ENCODE data around the gene GPC6.

GPC6 gene

DNA sequence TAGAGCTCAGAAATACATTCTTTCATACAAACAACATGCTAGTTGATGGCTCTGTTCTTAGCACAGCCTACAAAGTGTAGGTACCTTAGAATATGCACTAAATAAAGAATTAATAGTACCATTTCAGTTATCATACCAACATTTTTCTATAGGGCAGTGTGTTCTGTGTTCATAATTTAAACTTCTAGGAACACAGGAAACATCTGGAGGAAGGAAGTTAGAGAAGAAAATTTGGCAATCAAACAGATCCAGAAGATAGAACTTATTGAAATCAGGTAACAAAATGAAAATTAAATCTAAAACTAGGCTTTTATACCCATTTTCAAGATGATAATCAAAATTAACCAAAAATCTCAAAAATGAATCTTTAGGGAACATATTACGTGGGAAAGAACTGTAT is 725.3 kb downstream of the GPC6 start:
- DNase-seq, result no peak

GRCh38 chr13:93953841-93954240 is 727.2 kb downstream of the GPC6 start:
- peak; percentile 6 for DNase-seq

GRCh38 chr13:93955904-93956303 is 729.3 kb downstream of the GPC6 start:
- peak; percentile 61 for DNase-seq

DNA sequence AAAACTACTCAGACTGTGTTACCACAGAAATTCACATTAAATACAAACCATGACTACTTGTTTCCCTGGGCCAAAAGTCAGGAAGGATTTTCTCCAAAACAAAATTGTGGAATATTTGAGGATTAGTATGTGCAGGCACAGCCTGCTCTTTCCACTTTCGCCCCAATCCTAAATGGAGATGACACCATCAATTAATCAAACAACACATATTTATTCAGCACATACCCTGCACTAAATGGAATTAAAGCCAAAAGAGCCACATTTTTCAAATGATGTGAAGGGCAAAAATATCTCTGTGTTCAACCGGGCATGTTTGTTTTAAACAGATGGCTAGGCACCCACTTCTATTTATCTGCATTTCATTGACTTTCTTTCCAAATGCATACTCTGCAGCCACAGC is 729.8 kb downstream of the GPC6 start:
- DNase-seq, result no peak

DNA sequence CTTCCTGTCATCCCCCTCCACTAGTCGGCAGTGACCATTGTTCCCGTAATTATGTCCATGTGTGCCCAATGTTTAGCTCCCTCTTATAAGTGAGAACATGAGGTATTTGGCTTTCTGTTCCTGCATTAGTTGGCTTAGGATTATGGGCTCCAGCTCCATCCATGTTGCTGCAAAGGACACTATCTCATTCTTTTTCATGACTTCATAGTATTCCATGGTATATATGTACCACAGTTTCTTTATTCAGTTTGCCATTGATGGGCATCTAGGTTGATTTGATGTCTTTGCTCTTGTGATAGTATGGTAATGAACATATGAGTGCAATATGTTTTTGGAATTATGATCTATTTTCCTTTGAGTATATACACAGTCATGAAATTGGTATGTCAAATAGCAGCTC is 730.8 kb downstream of the GPC6 start:
- no peak for DNase-seq

DNA sequence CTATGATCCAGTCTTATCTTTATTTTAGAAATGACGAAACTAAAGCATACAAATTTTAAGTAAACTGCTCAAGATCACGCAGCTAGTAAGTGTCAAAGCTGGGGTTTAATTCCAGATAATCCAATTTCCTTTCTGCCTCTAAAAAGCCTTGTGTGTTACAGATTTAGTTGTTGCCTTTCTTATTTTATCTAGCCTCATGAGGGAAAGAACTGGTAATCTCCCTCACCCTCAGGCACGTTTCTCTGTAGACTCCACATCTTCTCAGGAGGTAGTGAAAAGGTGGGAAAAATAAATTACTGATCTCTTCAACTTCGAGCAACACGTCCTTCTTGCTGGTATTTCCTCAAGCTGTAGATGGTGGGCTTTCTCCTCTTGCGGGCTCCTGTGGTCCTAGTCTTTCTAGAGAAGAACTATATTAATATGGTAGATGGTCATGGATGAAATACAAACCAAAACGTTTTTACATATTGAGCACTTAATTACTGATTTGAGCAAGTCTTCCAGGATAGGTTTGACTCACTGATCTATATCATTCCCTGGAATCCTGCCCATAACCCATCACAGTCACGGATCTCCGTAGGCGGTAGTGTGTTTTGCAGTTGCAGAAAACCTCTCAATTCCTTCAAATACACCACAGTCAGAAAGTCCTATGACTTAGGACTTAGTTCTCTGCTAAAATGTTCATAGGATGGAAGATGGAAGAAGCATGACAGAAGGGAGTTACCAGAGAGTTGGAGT is 733.4 kb downstream of the GPC6 start:
- no peak for DNase-seq

GRCh38 chr13:93963266-93964145 is 736.9 kb downstream of the GPC6 start:
- peak; percentile 86 for DNase-seq

DNA sequence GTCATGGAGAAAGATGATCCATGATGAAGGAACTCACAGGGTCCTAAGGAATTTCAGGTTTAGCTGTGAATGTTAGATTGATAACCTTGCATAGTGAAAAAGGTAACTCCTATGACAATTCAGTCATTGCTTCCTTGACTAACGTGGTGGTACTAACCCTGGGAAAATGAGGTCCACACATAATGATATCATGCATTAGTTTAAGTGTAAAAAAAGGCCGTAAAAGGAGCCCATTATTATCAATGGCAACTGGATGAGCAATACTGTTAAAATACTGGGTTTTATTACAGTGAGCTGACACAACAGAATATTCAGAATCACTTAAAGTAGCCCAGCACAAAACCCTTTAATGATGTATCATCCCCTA is 737.5 kb downstream of the GPC6 start:
- no peak for DNase-seq

GRCh38 chr13:93965587-93965986 is 739.0 kb downstream of the GPC6 start:
- no peak for DNase-seq

DNA sequence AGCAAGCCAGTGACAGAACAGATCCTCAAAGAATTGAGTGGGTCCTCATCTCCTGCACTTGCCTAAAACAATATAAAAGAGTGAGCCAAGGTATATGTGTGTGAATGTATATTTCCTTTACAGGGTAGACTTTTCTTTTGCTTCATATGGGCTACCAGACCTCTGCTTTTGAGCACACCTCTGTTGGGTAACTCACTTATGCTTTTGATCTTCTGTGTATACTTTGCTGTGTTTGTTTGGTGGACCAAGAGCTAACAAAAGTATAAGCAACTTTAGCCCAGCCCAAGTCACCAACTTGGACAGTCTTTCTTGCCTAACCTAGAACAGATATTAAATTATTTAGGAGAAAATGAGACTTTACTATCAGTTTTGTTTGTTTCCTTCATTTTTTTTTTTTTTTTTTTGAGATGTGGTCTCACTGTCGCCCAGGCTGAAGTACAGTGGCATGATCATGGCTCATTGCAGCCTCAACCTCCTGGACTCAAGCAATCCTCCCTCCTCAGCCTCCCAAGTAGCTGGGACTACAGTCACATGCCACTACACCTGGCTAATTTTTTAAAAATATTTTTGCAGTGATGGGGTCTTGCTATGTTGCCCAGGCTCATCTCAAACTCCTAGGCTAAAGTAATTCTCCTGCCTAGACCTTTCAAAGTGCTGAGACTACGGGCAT is 739.8 kb downstream of the GPC6 start:
- DNase-seq, result no peak

DNA sequence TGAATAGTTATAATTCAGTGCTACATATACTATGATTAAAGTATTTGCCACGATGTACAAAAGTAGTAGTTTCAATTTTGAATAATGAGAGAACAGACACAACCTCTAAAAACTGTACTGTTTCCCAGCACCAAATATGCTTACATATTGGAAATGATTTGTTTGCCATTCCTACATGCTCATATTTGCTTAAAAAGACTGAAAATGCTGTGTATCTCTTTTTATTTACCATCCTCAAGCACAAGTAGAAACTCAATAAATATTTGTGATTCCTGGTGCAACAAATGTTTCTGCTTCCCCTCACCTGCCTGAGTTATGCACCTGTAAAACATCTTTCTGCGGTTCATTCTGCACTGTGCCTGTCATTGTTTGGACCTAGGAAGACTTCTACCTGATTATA is 740.7 kb downstream of the GPC6 start:
- peak; percentile 3 for DNase-seq

- no peak for DNase-seq
Measured at GRCh38 chr13:93975242-93975641, 748.6 kb downstream of the GPC6 start.

GRCh38 chr13:93976528-93976927 is 749.9 kb downstream of the GPC6 start:
- no peak for DNase-seq

GRCh38 chr13:93977986-93978385 is 751.4 kb downstream of the GPC6 start:
- no peak for DNase-seq

- no peak for DNase-seq
Measured at GRCh38 chr13:93981426-93981977, 754.9 kb downstream of the GPC6 start.

GRCh38 chr13:93982179-93982918 is 755.7 kb downstream of the GPC6 start:
- DNase-seq, result no peak

DNA sequence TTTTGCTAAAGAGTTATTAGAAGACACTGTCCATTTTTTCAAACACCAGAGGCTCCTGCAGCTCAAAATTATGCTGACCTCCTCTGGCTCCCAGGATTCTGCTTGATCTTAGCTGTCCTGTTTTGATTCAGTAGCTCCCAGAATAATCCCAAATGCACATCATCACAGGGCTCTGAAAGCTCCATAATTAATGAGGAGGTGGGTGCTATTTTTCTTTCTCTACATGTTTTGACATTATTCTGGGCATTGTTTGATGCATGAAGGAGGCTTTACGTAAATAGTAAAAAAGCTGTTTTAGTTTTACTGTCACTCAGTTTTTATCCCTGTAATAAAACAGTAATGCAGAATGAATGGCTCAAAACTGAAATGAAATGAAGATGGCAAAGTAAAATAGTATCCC is 757.4 kb downstream of the GPC6 start:
- DNase-seq, result no peak

DNA sequence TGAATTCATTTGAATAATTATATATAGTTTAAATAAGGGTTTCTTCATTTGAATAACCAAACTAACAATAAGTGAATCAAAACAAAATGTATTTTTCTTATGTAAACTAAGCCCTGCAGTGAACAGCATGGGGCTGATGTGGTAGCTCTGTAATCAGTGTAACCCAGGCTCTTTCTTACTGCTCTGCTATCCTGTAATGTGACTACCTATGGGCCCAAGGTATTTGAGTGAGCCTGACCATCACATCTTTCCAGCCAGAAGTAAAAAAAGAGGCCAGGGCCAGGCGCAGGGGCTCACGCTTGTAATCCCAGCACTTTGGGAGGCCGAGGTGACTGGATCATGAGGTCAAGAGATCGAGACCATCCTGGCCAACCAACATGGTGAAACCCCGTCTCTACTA is 758.3 kb downstream of the GPC6 start:
- no peak for DNase-seq

- no peak for DNase-seq
Measured at GRCh38 chr13:93987458-93987857, 760.9 kb downstream of the GPC6 start.

GRCh38 chr13:93991569-93991968 is 765.0 kb downstream of the GPC6 start:
- DNase-seq, result no peak

- DNase-seq, result no peak
Measured at GRCh38 chr13:93996481-93996880, 769.9 kb downstream of the GPC6 start.

DNA sequence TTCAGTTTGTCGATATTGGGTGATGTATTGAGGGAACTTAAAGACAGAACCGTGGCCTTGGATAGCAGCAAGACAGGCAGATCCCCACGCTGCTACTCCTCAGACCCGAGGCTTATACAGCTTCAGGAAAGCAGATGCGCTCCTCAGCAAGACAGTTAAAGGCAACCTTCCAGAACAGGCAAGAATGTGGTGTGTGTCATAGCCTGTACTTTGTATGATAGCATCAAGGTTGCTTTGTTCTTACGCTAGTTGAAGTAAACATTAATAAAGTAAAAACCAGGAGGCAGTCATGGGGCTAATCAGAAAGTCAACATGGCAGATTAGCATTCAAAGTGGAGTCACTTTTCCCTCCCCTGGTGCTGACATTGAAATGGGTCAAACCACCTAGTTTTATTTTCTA is 779.7 kb downstream of the GPC6 start:
- DNase-seq, result no peak

- no peak for DNase-seq
Measured at GRCh38 chr13:94007072-94007471, 780.5 kb downstream of the GPC6 start.
